ENCODE results near the gene KAT2B. TPM values are rescaled to one million over a fixed set of nuclear protein-coding genes. Genes with fewer than 3 reads are reported as not detected.

Gene KAT2B
- total RNA-seq, 1 donor from 2014 or later = 8.1 TPM

DNA sequence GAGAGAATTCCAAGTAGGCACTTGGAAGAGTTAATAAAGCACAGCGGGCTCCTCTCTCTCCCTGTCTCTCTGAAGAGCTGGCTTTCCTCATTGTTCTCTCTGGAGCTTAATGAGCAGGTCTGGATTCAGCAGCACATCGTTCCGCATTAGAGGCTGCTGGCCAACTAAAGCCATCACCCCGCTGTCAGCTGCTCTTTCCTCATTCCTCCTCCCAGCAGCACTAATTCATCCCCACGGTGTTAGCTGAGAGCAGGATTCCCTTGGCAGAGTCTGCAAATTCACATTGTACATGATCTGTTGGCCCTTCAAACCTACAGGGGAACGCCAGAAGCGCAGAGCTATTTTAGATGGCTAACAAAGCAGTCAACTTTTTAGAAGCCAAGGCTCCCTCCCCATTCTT lies 101.6 kb downstream of the KAT2B start:
- no peaks in the 10 kb centered on the region for H3K4me1 Mint-ChIP-seq (ENCODE audit: low read depth)
- H3K27ac Mint-ChIP-seq (ENCODE audit: unreplicated experiment) = no peak overlapping the region
- H3K9me3 Mint-ChIP-seq (ENCODE audit: low read depth) = no peaks in the 10 kb centered on the region
- TF ChIP-seq, protein P1, sequence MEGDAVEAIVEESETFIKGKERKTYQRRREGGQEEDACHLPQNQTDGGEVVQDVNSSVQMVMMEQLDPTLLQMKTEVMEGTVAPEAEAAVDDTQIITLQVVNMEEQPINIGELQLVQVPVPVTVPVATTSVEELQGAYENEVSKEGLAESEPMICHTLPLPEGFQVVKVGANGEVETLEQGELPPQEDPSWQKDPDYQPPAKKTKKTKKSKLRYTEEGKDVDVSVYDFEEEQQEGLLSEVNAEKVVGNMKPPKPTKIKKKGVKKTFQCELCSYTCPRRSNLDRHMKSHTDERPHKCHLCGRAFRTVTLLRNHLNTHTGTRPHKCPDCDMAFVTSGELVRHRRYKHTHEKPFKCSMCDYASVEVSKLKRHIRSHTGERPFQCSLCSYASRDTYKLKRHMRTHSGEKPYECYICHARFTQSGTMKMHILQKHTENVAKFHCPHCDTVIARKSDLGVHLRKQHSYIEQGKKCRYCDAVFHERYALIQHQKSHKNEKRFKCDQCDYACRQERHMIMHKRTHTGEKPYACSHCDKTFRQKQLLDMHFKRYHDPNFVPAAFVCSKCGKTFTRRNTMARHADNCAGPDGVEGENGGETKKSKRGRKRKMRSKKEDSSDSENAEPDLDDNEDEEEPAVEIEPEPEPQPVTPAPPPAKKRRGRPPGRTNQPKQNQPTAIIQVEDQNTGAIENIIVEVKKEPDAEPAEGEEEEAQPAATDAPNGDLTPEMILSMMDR (IDR thresholded peaks at IDR 0.05) = no peak
- H3K36me3 Mint-ChIP-seq (ENCODE audit: low read depth) = peaks cover 8% of the 10 kb centered on the region
- no peak for DNase-seq (ENCODE audit: low spot score)
- H3K4me3 Mint-ChIP-seq (ENCODE audit: unreplicated experiment) = no peak overlapping the region
- no peaks in the 10 kb centered on the region for H3K27me3 Mint-ChIP-seq (ENCODE audit: low read depth)

- Mint-ChIP-seq H3K27me3 (ENCODE audit: low read depth) (no peaks in the 10 kb centered on the region), H3K4me3 (ENCODE audit: unreplicated experiment) (no peak overlapping the region), H3K4me1 (ENCODE audit: low read depth) (no peaks in the 10 kb centered on the region), H3K27ac (ENCODE audit: unreplicated experiment) (no peak overlapping the region), H3K9me3 (ENCODE audit: low read depth) (no peaks in the 10 kb centered on the region), H3K36me3 (ENCODE audit: low read depth) (peaks cover 6% of the 10 kb centered on the region)
- DNase-seq (ENCODE audit: low spot score) = no peak
- TF ChIP-seq, protein P1 (IDR thresholded peaks at IDR 0.05) = no peak
Observed at GRCh38 chr3:20142517-20142916, 102.3 kb downstream of the KAT2B start.

GRCh38 chr3:20143519-20143918 lies 103.3 kb downstream of the KAT2B start:
- Mint-ChIP-seq H3K9me3 (ENCODE audit: low read depth) (no peaks in the 10 kb centered on the region), H3K4me1 (ENCODE audit: low read depth) (no peaks in the 10 kb centered on the region), H3K27ac (ENCODE audit: unreplicated experiment) (no peak overlapping the region), H3K36me3 (ENCODE audit: low read depth) (peaks cover 6% of the 10 kb centered on the region), H3K27me3 (ENCODE audit: low read depth) (no peaks in the 10 kb centered on the region), H3K4me3 (ENCODE audit: unreplicated experiment) (no peak overlapping the region)
- TF ChIP-seq, protein P1 (IDR thresholded peaks at IDR 0.05) = no peak
- DNase-seq (ENCODE audit: low spot score) = no peak

DNA sequence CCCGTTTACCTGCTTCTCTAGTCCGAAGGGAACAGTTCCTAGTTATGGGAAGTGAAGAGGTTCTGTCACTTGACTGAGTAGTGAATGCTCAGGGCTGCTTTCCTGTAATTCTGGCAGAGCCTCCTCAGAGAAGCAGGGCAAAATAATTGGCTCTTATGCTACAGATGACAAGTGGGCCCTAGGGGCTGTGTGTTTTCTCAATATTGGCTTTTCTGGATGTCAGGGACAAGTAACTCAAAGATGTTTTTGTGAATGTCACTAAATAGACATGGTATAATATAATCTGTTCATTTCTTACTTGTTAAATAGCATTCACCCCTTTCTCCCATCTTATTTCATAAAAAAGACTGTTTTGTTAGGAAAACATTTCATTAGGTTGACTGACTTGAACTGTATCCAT lies 105.6 kb downstream of the KAT2B start:
- Mint-ChIP-seq H3K27me3 (ENCODE audit: low read depth) (no peaks in the 10 kb centered on the region), H3K36me3 (ENCODE audit: low read depth) (peaks cover 6% of the 10 kb centered on the region), H3K9me3 (ENCODE audit: low read depth) (no peaks in the 10 kb centered on the region), H3K27ac (ENCODE audit: unreplicated experiment) (no peak overlapping the region), H3K4me3 (ENCODE audit: unreplicated experiment) (no peak overlapping the region), H3K4me1 (ENCODE audit: low read depth) (no peaks in the 10 kb centered on the region)
- TF ChIP-seq, protein P1 (IDR thresholded peaks at IDR 0.05) = no peak
- no peak for DNase-seq (ENCODE audit: low spot score)

DNA sequence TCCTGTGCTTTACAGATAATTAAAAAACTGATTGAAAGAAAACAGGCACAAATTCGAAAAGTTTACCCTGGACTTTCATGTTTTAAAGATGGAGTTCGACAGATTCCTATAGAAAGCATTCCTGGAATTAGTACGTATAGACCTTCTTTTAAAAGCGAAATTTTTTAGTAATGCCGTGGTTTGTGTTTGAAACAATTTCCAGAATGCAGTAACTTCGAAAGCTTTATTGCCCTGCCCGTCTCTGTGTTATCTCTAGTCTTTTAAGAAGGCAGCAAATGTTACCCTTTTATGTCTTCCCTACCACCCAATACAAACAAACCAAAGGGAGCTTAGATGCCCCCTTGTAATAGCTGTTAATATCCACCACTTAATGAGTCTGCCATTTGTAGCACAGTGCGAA lies 106.1 kb downstream of the KAT2B start:
- Mint-ChIP-seq H3K27me3 (ENCODE audit: low read depth) (no peaks in the 10 kb centered on the region), H3K36me3 (ENCODE audit: low read depth) (peaks cover 5% of the 10 kb centered on the region), H3K27ac (ENCODE audit: unreplicated experiment) (no peak overlapping the region), H3K4me3 (ENCODE audit: unreplicated experiment) (no peak overlapping the region), H3K4me1 (ENCODE audit: low read depth) (no peaks in the 10 kb centered on the region), H3K9me3 (ENCODE audit: low read depth) (no peaks in the 10 kb centered on the region)
- TF ChIP-seq, protein P1 (IDR thresholded peaks at IDR 0.05) = no peak
- DNase-seq (ENCODE audit: low spot score) = no peak

Data from chondrocyte (in vitro differentiated cells).